GM12873 (cell line): ENCODE measurements around the gene RAE1.

Experiments used
- TF ChIP-seq, protein P1 (sequence below): IDR thresholded peaks from 2 replicates; pipeline ENCODE4 v1.5.1; 2012; ENCODE audit warnings: low read depth, mild to moderate bottlenecking, moderate library complexity, low read length, control low read depth; ENCODE audit not compliant: insufficient read depth; ENCODE audit errors: missing control alignments

The RAE1 gene

DNA sequence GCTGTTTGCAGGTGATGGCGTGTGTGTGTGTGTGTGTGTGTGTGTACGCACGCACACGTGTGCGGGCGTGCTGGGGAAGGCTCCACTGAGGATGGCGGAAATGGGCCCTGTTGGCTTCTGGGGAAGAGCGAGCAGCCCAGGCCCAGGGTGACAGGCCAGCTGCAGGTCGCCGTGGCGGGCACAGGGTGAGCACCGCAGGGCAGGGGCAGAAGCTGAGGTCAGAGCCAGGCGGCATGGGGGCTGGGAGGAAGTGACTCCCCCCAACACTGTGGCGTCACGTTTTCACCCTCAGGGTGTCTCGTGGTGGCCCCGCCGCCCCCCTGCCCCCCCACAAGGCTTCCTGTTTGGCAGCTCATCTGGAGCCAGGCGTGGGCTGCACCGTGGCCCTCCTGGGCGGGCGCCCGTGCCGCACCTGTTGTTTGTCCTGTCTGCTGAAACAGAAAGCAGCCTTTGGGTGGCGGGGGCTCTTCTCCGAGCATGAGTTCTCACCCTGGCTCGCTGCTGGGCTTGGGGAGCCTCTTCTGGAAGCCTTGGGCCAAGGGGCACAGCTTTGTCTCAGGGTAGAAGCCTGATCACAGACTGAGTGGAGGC, 47.3 kb downstream of the RAE1 start:
- TF ChIP-seq, protein P1, sequence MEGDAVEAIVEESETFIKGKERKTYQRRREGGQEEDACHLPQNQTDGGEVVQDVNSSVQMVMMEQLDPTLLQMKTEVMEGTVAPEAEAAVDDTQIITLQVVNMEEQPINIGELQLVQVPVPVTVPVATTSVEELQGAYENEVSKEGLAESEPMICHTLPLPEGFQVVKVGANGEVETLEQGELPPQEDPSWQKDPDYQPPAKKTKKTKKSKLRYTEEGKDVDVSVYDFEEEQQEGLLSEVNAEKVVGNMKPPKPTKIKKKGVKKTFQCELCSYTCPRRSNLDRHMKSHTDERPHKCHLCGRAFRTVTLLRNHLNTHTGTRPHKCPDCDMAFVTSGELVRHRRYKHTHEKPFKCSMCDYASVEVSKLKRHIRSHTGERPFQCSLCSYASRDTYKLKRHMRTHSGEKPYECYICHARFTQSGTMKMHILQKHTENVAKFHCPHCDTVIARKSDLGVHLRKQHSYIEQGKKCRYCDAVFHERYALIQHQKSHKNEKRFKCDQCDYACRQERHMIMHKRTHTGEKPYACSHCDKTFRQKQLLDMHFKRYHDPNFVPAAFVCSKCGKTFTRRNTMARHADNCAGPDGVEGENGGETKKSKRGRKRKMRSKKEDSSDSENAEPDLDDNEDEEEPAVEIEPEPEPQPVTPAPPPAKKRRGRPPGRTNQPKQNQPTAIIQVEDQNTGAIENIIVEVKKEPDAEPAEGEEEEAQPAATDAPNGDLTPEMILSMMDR: peak; percentile 3

DNA sequence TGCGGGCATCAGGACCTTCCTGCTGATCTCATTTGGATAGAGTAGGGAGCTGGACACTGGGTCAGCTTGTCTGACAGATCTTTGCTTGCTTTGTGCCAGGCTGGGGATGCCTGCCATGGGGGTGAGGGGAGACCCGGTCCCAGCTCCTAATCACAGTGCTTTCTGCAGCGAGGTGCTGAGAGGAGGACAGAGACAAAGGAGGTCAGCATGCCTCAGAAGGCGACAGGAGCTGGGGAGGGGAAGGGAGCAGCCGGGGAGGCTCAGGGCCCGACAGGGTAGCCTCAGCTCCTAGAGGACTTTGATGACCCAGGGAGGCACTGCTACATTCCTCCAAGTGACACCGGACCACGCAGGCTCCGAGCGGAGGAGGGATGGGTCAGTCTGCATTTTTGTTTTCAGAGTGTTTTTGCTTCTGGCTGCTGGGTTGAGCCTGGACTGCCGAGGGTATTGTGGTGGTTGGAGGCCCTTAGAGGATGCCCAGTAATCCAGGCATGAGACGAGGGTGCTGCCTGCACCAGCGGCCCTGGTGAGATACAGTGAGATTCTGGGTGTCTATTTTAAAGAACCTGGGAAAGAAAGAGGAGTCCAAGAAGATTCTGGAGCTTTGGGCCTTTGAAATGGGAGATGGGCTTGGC, 48.0 kb downstream of the RAE1 start:
- TF ChIP-seq, protein P1: no peak

DNA sequence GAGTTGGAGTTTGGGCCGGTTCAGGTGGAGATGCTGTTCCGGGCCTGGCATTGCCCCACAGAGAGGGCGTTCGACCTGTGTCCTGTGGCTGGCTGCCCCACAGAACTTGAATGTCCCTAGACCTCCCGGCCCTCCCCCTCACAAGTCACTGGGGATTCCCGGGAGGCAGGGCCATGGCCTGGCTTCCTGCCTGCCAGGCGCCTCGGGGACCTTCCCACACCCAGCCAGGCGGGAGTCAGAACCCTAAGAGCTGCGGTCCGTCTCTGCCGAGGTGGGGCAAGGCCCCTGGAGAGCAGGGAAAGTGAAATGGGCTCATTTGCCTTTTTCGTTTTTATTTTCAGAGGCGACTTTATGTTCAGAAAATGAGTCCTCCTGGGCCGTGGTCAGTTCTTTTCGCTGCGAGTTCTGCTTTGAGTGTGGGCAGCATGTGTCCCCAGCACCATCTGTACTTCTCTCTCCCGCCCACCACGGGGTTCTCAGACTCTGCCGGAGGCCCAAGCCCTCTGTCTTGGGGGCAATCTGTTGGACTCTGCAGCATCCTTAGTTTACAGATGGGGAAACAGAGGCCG, 48.6 kb downstream of the RAE1 start:
- TF ChIP-seq, protein P1: no peak

DNA sequence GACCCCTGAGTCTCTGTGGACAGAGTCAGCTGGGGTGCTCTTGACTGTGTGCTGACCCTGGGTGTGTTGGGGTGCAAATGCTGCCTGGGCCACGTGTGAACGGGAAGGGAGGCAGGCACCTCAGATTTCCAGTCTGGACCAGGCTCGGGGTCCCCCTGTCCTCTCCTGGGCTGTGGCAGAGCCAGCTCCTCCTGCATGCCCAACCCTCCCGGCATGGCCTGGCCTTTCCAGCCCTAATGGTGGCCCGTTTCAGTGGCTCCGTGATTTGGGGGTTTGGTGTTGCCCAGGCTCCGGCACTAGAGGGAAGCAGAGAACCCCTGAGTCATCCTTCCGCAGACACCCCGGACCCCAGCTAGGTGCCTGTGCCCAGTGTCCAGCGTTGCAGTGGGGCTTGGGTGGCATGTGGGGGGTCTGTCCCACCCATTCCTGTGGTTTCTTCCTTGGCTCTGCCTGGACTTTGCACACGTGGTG, 49.2 kb downstream of the RAE1 start:
- TF ChIP-seq, protein P1: peak; percentile 53

DNA sequence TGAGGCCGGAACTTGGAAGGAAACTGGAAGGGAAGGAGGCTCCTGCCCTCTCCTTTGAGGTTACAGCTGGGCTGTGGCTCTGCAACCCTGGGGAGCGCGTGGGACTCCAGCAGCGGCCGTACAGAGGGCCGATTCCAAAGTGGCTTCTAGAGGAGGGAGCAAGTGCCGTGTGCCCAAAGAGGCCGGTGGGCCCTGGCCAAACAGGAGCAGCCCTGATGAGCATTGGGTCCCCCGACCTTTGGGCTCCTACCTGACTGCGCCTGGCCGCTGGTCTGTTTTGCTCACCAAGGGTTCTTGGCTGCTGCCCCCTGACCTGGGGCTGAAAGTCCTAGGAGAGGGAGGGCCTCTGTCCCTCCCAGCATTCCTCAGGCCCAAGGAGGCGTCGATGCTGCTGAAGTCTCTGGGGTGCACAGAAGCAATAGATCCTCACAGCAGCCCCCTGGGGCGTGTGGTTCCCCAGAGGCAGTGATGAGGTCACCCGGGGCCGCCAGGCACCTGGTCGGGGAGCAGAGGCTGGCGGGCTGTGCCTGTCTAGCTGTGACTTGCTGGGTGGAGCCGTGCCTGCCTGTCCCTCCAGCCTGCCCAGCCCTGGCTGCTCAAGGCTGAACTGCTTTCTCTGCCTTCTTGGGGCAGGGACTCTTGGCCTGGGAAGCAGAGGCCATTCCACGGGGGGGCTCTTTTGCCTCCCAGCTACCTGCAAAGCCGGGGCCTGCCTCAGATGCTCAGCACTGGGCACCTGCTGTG, 49.9 kb downstream of the RAE1 start:
- TF ChIP-seq, protein P1: no peak

DNA sequence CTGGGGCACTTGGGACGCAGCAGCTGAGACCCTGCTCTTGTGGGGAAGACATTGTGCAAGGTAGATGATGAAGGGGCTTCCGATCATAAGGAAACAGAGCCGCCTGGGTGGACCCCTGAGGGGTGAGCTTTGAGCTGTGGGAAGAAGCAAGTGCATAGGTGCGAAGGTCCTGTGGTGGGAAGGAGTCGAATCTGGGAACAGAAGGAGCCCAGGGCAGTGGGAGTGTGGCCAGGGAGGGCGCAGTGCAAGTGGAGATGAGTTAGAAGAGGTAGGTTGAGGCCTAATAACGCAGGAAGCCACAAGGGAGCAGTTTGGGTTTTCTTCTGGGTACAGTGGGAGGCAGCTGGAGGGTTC, 50.5 kb downstream of the RAE1 start:
- TF ChIP-seq, protein P1: no peak
